Memory B cell (primary cell): ENCODE data around the gene GIPC2.
"Not testable (repeated sequence)": the region's sequence is repeated elsewhere in the genome, so short reads cannot be mapped to it uniquely, and the experiment has no call there.

ENCODE experiments used
- ATAC-seq: fragments of 150-1000 bp; cut with Tn5 transposase; 2 replicates; pipeline ENCODE4 v1.10.0; 2021; ENCODE audit warnings: low read depth, mild to moderate bottlenecking, moderate library complexity
- DNase-seq, 2 donors: peaks; one replicate each; pipeline ENCODE4 v3.0.0; 2022; ENCODE audit warnings: low spot score in 2 of 2
- H3K27ac Mint-ChIP-seq: one replicate; pipeline ENCODE4 v1.8.0; 2022; ENCODE audit warnings: mild to moderate bottlenecking, moderate library complexity, mixed read lengths
- H3K27me3 Mint-ChIP-seq: one replicate; pipeline ENCODE4 v1.8.0; 2022; ENCODE audit warnings: mixed read lengths
- H3K36me3 Mint-ChIP-seq: one replicate; pipeline ENCODE4 v1.8.0; 2022; ENCODE audit warnings: mild to moderate bottlenecking, mixed read lengths
- H3K4me1 Mint-ChIP-seq: one replicate; pipeline ENCODE4 v1.8.0; 2022; ENCODE audit warnings: mixed read lengths
- H3K4me3 Mint-ChIP-seq: one replicate; pipeline ENCODE4 v1.8.0; 2022; ENCODE audit warnings: mild to moderate bottlenecking, moderate library complexity, mixed read lengths
- H3K9me3 Mint-ChIP-seq: one replicate; pipeline ENCODE4 v1.8.0; 2022; ENCODE audit warnings: mixed read lengths

GIPC2 gene

GRCh38 chr1:78047106-78047505, 1.3 kb downstream of the GIPC2 start:
- Mint-ChIP-seq H3K27ac (no peak overlapping the region), H3K4me3 (no peak overlapping the region), H3K9me3 (no peaks in the 10 kb centered on the region), H3K27me3 (peaks cover 21% of the 10 kb centered on the region), H3K36me3 (no peaks in the 10 kb centered on the region), H3K4me1 (peaks cover 13% of the 10 kb centered on the region)
- ATAC-seq (no peak), DNase-seq (no peak)

- Mint-ChIP-seq H3K9me3 (no peaks in the 10 kb centered on the region), H3K4me3 (no peak overlapping the region), H3K27me3 (peaks cover 21% of the 10 kb centered on the region), H3K4me1 (peaks cover 13% of the 10 kb centered on the region), H3K36me3 (no peaks in the 10 kb centered on the region), H3K27ac (no peak overlapping the region)
- no peak for DNase-seq
- ATAC-seq: no peak
Measured at GRCh38 chr1:78047631-78048030, 1.9 kb downstream of the GIPC2 start.

GRCh38 chr1:78048446-78048845, 2.7 kb downstream of the GIPC2 start:
- peaks cover 21% of the 10 kb centered on the region for H3K27me3 Mint-ChIP-seq
- peaks cover 13% of the 10 kb centered on the region for H3K4me1 Mint-ChIP-seq
- no peaks in the 10 kb centered on the region for H3K9me3 Mint-ChIP-seq
- no peak overlapping the region for H3K4me3 Mint-ChIP-seq
- no peaks in the 10 kb centered on the region for H3K36me3 Mint-ChIP-seq
- ATAC-seq (no peak), DNase-seq (no peak)
- no peak overlapping the region for H3K27ac Mint-ChIP-seq

- H3K4me3 Mint-ChIP-seq: no peak overlapping the region
- H3K9me3 Mint-ChIP-seq: no peaks in the 10 kb centered on the region
- DNase-seq (no peak), ATAC-seq (no peak)
- peaks cover 21% of the 10 kb centered on the region for H3K27me3 Mint-ChIP-seq
- H3K27ac Mint-ChIP-seq: no peak overlapping the region
- H3K36me3 Mint-ChIP-seq: no peaks in the 10 kb centered on the region
- H3K4me1 Mint-ChIP-seq: peaks cover 13% of the 10 kb centered on the region
Measured at GRCh38 chr1:78049396-78049795, 3.6 kb downstream of the GIPC2 start.

- Mint-ChIP-seq H3K4me3 (no peak overlapping the region), H3K27ac (no peak overlapping the region), H3K4me1 (no peaks in the 10 kb centered on the region), H3K9me3 (no peaks in the 10 kb centered on the region), H3K27me3 (peaks cover 10% of the 10 kb centered on the region), H3K36me3 (no peaks in the 10 kb centered on the region)
- no peak for ATAC-seq
- DNase-seq: no peak
Measured at GRCh38 chr1:78051005-78051404, 5.2 kb downstream of the GIPC2 start.

GRCh38 chr1:78052685-78053405, 7.1 kb downstream of the GIPC2 start:
- H3K9me3 Mint-ChIP-seq: no peaks in the 10 kb centered on the region

GRCh38 chr1:78053498-78053897, 7.7 kb downstream of the GIPC2 start:
- H3K4me1 Mint-ChIP-seq: no peaks in the 10 kb centered on the region
- H3K27ac Mint-ChIP-seq: no peak overlapping the region
- no peaks in the 10 kb centered on the region for H3K9me3 Mint-ChIP-seq
- H3K36me3 Mint-ChIP-seq: no peaks in the 10 kb centered on the region
- no peak overlapping the region for H3K4me3 Mint-ChIP-seq
- DNase-seq (no peak), ATAC-seq (no peak)
- H3K27me3 Mint-ChIP-seq: peaks cover 6% of the 10 kb centered on the region

More at GRCh38 chr1:78052685-78053405, 7.1 kb downstream of the GIPC2 start:
- Mint-ChIP-seq H3K4me1 (no peaks in the 10 kb centered on the region), H3K27me3 (peaks cover 4% of the 10 kb centered on the region), H3K27ac (no peak overlapping the region), H3K4me3 (no peak overlapping the region), H3K36me3 (no peaks in the 10 kb centered on the region)
- DNase-seq: no peak
- ATAC-seq: no peak

GRCh38 chr1:78054559-78054958, 8.8 kb downstream of the GIPC2 start:
- ATAC-seq (no peak), DNase-seq (no peak)
- Mint-ChIP-seq H3K9me3 (no peaks in the 10 kb centered on the region), H3K4me3 (no peak overlapping the region), H3K27ac (no peak overlapping the region), H3K27me3 (peaks cover 7% of the 10 kb centered on the region), H3K4me1 (no peaks in the 10 kb centered on the region), H3K36me3 (no peaks in the 10 kb centered on the region)

GRCh38 chr1:78054972-78055371, 9.2 kb downstream of the GIPC2 start:
- Mint-ChIP-seq H3K36me3 (no peaks in the 10 kb centered on the region), H3K4me3 (no peak overlapping the region), H3K27ac (no peak overlapping the region), H3K27me3 (peaks cover 7% of the 10 kb centered on the region), H3K9me3 (no peaks in the 10 kb centered on the region), H3K4me1 (no peaks in the 10 kb centered on the region)
- no peak for DNase-seq
- ATAC-seq: no peak

- DNase-seq: no peak
- H3K27me3 Mint-ChIP-seq: peaks cover 9% of the 10 kb centered on the region
- no peaks in the 10 kb centered on the region for H3K4me1 Mint-ChIP-seq
- H3K36me3 Mint-ChIP-seq: no peaks in the 10 kb centered on the region
- ATAC-seq: no peak
- no peak overlapping the region for H3K4me3 Mint-ChIP-seq
- H3K9me3 Mint-ChIP-seq: no peaks in the 10 kb centered on the region
- H3K27ac Mint-ChIP-seq: no peak overlapping the region
Measured at GRCh38 chr1:78055565-78056132, 9.9 kb downstream of the GIPC2 start.

GRCh38 chr1:78058670-78059069, 12.9 kb downstream of the GIPC2 start:
- ATAC-seq: no peak
- no peak for DNase-seq
- no peaks in the 10 kb centered on the region for H3K4me1 Mint-ChIP-seq
- no peaks in the 10 kb centered on the region for H3K36me3 Mint-ChIP-seq
- H3K27me3 Mint-ChIP-seq: peaks cover 5% of the 10 kb centered on the region
- no peak overlapping the region for H3K27ac Mint-ChIP-seq
- no peak overlapping the region for H3K4me3 Mint-ChIP-seq
- no peaks in the 10 kb centered on the region for H3K9me3 Mint-ChIP-seq

- peaks cover 5% of the 10 kb centered on the region for H3K27me3 Mint-ChIP-seq
- no peaks in the 10 kb centered on the region for H3K4me1 Mint-ChIP-seq
- no peak overlapping the region for H3K27ac Mint-ChIP-seq
- peak; percentile 47 for ATAC-seq
- no peaks in the 10 kb centered on the region for H3K9me3 Mint-ChIP-seq
- H3K36me3 Mint-ChIP-seq: no peaks in the 10 kb centered on the region
- no peak for DNase-seq
- no peak overlapping the region for H3K4me3 Mint-ChIP-seq
Measured at GRCh38 chr1:78060857-78061563, 15.2 kb downstream of the GIPC2 start.

GRCh38 chr1:78061825-78062523, 16.2 kb downstream of the GIPC2 start:
- no peak overlapping the region for H3K4me3 Mint-ChIP-seq
- no peaks in the 10 kb centered on the region for H3K4me1 Mint-ChIP-seq
- no peak overlapping the region for H3K27ac Mint-ChIP-seq
- no peaks in the 10 kb centered on the region for H3K9me3 Mint-ChIP-seq
- H3K36me3 Mint-ChIP-seq: no peaks in the 10 kb centered on the region
- ATAC-seq (no peak), DNase-seq (no peak)
- peaks cover 5% of the 10 kb centered on the region for H3K27me3 Mint-ChIP-seq

- not testable (repeated sequence) for H3K4me1 Mint-ChIP-seq, H3K36me3 Mint-ChIP-seq, ATAC-seq, H3K27ac Mint-ChIP-seq, H3K27me3 Mint-ChIP-seq, DNase-seq, H3K9me3 Mint-ChIP-seq, H3K4me3 Mint-ChIP-seq
Measured at GRCh38 chr1:78064886-78065285, 19.1 kb downstream of the GIPC2 start.
